AML-193 (cell line): ENCODE measurements around the gene TES.
A peak's percentile ranks its signal among the peaks of the same experiment; 100 is the strongest.
"Not testable (repeated sequence)": the region's sequence is repeated elsewhere in the genome, so short reads cannot be mapped to it uniquely, and the experiment has no call there.

Experiments
- DNase-seq, 2 experiments: peaks; one replicate each; lab custom pipeline; 2025; lab: John Stamatoyannopoulos, UW

The TES gene, protein sequence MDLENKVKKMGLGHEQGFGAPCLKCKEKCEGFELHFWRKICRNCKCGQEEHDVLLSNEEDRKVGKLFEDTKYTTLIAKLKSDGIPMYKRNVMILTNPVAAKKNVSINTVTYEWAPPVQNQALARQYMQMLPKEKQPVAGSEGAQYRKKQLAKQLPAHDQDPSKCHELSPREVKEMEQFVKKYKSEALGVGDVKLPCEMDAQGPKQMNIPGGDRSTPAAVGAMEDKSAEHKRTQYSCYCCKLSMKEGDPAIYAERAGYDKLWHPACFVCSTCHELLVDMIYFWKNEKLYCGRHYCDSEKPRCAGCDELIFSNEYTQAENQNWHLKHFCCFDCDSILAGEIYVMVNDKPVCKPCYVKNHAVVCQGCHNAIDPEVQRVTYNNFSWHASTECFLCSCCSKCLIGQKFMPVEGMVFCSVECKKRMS

DNA sequence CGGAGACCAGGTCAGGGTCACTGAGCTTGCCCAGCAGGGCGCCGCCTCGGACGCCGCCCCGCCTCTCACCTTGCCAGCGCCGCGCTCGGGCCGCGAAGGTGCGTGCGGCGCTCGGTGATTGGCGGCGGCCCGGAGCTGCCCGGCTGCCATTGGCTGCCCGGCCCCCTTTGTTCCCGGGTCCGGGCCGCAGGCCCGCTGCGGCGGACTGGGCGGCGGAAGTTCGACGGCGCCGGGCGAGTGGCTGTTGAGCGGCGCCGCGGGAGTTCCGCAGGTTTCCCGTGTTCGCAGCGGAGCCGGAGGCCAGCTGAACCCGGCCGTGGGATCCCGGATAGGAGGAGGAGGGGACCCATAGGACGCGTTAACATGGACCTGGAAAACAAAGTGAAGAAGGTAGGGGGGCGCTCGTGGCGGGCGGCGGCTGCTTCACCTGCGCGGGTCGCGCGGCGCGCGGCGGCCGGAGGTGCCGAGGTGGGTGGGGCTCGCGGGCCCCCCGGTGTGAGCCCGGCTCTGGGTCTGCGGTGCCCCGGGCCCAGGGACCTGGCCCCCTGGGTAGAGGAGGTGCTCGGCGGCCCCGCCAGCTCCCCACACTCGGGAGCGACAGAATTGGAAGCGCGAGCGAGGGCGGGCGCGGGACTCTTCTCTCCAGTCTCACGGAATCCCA is at the start of gene TES:
TSS of gene TES (plus strand) at position 195 of the 661 bp plus-strand sequence. CDS start at position 364, 169 bp downstream.
- DNase-seq: peak; percentile 46 to 54

DNA sequence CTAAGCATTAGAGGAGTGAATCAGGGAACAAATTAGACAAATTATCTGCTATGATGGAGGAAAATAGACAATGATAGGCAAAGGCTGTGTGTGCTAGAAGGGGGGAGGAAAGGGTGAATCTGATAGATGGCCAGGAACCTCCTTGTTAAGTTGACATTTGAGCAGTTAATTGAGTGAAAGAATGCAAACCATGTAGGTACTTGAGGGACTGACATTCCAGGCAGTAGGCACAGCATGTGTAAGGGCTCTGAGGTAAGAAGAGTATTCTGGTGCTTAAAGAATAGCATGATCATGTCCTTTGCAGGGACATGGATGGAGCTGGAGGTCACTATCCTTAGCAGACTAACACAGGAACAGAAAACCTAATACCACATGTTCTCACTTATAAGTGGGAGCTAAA is 48.6 kb upstream of the TES start:
- no peak for DNase-seq

DNA sequence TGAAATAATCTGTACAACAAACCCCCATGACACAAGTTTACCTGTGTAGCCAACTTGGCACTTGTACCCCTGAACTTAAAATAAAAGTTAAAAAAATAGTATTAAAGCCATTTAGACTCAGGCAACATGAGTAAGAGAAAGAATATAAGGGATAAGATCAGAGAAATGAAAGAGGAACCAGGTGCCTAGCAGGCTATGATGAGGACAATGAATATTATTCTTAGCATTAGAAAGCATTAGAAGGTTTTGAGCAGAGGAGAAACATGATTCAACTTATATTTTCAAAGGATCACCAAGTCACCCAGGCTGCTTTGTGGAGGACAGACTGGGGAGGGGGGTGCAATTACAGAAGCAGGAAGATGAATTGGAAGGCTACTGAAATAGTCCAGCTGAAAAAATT is 48.1 kb upstream of the TES start:
- no peak for DNase-seq

DNA sequence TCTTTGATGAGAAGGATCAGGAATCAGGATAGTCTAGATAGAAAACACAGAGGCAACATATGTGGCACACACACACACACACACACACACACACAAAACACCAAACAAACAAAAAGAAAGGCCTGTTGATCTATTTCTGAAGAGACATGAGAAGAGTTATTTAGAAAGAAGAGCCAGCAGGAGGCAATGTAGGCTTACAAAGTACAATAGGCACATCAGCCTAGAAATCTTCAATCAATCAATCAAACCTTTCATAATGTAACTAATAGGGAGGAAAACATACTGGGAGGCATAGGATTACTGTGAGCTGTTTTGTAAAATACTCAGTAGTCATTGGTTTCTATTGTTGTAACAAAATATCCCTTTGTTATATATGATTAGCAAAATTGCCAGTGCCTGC is 47.3 kb upstream of the TES start:
- DNase-seq: peak in 1 of 2 experiments; percentile 14

DNA sequence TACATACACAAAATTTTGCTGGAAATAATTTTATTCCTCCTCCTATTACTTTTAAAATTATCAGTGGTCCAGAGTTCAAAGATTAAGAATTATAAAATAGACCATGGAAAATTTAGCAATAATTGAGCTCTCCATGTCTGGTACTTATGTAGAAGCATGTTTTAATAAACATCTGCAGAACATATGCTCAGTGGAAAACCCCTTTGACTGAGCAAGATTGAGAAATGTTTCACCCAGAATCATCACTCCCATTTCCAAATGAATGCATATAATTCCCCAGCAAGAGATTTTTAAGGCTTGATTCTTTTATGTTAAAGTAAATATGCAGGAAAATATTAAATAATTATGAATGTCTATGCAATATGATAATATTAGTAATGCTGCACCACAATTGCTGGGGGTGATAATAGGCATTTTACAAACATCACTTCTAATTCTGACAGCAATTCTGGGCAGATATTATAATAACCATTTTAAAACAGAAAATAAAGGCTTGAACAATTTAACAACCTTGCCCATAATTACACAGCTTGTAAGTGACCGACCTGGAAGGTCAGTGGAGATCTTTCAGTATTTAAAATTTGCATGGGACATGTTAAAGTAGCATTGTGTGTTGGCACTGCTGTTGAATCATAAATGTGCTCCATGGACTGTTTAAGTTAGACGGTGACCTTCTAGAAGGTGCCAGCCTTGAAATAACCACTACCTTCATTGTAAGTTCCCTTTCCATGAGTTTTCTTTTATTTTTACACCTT is 45.6 kb upstream of the TES start:
- no peak for DNase-seq

DNA sequence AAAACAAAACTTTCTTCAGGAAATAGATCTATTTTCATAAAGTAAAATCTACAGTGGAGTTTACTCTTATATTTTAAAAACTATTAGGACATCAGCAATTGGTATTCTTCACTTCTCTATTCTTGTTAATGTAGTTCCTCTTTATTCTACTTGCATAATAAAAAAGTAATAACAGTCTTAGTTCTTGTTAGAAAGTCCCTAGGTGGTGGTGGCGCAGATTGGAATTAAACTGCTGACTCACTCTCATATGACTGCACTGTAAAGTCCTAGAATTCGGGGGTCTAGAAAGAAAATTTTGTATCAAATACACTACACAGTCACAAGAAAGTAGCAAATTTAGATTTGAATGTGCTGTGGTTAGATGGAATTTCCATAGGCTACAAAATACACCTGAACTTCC is 44.6 kb upstream of the TES start:
- peak; percentile 93 to 94 for DNase-seq

DNA sequence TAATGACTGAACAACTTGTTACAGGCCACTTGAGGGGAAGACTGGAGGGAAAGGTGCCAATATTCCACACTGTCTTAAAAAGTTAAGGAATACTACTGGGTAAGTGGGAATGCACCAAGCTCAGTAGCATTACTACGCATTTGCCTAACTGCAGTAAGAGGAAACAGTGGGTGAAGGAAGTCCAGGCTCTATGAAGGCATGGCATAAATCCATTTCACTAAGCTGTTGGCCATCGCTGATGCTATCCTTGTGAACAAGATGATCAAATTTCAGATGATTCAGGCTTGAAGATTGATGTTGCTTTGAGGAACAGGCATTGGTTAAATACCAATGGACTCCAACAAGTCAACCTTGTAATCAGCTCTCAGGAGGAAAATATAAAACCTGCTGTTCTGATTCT is 44.2 kb upstream of the TES start:
- peak in 1 of 2 experiments; percentile 11 for DNase-seq

DNA sequence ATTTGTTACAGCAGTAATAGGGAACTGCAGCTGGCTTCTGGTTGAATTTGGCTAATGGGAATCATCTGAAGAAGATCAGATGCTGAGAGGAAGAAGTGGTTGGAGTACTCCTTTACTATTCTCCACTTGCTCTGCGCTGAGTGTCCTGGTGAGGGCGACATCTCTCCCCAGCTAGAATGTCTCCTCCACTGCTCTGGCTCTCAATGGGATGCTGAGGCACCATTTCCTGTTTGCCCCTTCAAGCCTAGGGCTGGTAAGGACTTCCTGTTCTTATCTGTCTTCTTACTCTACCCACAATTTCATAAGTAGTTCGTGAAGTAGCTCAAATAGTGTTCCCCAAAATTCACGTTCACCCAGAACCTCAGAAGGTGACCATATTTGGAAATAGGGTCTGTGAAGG is 43.2 kb upstream of the TES start:
- peak; percentile 7 to 17 for DNase-seq

DNA sequence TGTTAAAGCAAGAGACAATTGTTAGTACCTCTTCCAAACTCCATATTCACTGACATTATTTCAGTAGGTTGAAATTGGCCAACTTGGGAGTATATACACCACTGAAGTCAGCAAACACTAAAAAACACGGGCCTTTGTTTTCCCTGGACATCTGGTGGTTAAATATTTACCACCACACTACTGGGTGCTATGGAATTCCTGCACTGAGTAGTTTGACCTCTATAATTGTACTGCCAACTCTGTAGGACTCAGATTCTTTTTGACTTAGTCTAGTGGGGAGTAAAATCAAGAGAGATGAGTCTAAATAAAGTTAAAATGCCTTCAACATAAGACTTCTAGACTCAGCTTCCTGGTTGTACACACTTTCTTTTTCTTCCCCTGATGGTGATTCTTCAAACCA is 41.3 kb upstream of the TES start:
- no peak for DNase-seq

DNA sequence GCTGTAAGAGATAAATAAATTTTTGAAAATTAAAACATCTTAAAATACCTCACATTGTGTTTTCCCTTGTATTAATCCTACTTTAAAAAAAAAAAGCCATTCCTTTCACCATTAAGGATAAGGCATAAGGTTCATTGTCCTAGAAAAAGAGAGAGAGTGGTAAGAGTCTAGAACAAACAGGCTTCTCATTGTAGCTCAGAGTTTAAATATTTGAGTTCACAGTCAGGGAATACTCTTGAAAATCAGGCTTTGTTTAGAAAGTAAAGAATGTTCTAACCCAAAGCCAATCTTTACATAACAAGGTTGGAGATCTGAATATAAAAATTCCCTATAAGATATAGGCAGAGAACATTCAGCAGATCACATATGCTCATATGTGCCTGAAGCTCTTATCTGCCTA is 40.2 kb upstream of the TES start:
- DNase-seq: no peak

DNA sequence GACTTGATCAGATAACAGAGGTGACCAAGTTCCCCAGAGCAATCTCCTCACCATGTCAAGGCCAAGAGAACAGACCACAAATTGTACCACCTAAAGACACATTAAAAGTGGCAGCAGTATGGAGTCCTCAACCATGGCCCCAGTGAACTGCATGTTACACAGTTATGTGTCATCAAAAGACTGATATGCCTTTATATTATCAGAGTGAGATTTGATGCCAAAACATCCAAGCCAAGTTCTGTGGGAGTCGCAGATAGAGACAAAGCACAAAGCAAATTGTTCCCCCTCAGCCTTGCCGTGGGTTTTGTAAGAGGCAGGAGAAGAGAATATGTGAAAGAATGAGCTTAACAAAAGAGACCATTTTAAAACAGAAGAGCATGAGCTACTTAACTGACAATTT is 39.2 kb upstream of the TES start:
- DNase-seq: no peak

DNA sequence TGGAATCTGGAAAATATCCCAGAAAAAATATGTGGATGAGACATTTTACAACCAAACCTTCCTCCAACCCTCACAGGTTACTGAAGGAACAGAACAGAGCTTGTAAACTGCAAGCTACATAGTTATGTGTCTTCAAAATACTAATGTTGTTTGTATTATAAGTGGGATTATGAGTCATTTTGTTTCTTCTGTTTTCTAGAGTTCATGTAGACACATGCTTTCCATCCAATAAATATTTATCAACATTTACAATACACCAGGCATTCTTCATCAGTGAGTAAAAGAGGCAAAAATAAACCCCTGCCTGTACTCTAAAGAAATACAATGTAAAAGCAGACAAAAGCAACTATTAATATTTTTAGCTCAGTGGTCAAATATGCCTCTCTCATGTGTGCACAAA is 38.0 kb upstream of the TES start:
- DNase-seq: no peak

DNA sequence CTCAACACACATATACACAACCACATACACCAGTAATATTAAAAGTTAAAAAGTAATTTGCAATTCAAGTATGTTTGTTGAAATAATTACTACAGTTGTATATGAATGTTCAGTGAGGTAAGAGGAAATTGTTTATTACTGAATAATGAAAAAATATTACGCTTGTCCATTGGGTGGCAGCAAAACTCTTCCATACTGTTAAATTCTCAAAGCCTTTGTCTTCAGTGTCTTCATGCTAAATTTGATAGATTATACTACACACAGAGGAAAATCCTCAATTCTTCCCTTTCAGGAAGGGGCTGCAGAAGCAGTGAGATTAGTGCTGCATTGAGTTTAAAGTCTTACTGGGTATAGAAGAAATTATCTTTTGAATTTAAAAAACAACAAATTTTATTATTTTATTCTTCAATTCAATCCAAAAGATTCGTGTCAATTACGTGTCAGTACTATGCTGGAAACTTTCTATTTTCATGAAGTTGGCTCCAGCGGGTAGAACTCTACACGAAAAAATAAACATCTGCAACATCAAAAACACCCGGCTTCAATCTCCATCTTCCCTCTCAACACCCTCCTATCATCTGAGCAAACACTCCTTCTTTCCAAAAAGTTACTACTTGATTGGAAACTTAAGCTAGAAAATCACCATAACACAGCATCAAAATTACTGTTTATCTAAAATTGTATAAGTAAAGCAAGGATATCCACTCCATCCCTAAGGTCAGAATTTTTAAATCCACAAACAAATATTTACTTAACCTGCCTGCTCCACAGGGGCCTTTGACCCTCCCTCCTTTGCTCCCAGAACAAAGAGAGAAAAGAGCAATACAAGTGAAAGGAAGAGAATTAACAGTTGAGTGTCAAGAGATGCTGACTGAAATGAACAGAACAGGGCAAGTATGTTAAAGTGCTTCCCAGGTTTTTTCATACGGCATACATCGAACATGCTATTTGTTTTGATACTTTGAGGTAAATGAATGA is 37.0 kb upstream of the TES start:
- peak; percentile 66 to 67 for DNase-seq

DNA sequence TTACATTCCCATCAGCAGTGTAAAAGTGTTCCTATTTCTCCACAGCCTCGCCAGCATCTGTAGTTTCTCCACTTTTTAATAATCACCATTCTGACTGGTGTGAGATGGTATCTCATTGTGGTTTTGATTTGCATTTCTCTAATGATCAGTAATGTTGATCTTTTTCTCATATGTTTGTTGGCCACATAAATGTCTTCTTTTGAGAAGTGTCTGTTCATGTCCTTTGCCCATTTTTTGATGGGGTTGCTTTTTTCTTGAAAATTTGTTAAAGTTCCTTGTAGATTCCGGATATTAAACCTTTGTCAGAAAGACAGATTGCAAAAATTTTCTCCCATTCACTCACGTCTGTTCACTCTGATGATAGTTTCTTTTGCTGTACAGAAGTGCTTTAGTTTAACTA is 35.2 kb upstream of the TES start:
- not testable (repeated sequence) for DNase-seq

DNA sequence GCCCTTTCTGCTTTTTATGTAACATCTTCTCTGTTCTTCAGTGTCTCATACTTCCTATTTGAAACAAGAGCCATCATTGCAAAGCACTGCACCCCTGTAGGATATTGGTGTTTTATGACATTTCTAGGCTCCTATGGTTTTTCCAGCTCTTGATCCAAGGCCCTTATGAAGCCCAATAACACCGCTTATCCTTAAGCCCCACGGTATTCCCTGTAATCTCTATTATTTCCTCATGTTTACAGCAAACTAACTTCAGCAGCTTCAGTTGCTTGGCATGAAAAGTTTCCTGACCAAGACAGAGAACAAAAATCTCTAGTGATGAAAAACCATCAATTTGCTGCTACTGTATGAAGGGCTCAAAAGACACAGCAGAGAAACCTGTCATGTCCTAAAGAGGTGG is 34.1 kb upstream of the TES start:
- DNase-seq: no peak

DNA sequence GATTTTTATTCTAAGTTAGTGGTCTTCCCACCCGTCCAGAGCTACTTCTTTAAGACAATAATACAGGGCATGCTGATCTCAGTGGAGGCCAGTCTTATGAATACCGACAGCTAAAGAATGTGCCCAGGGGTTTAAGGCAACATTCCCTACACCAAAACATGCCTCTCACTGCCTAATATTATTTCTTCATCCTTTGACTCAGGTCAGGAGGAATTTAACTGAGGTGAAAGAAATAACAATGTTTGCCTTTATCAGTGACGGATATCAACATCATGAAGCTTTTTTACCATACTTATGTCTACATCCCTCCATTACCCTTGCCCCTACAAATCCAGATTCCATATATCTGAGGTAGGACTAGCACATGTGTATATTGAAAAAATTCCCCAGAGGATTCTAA is 33.3 kb upstream of the TES start:
- no peak for DNase-seq

DNA sequence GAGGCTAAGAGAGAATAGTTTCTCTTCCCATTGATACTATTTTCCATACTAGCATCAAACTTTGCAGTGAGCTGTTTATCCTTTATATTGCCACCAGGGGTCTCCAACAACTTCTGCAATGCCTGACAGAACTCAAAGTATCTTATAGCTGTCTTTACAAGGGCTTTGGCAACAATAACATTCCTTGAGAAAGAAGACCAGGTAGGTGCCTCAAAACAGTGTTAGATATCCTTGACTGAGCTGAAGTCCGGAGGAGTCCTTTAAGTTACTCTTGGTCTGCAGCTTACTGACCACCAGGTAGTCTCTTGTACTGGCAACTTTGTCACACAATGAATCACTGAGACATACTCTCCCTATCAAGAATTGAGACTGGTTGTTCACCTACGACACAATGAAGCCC is 30.0 kb upstream of the TES start:
- peak; percentile 57 for DNase-seq

DNA sequence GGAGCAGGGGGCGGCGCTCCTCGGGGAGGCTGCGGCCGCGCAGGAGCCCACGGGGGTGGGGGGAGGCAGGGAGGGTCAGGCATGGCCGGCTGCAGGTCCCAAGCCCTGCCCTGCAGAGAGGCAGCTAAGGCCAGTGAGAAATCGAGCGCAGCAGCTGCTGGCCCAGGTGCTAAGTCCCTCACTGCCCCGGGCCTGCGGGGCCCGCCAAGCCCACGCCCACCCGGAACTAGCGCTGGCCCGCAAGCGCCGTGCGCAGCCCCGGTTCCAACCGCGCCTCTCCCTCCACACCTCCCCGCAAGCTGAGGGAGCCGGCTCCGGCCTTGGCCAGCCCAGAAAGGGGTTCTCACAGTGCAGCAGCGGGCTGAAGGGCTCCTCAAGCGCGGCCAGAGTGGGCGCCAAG is 28.3 kb upstream of the TES start:
- no peak for DNase-seq

DNA sequence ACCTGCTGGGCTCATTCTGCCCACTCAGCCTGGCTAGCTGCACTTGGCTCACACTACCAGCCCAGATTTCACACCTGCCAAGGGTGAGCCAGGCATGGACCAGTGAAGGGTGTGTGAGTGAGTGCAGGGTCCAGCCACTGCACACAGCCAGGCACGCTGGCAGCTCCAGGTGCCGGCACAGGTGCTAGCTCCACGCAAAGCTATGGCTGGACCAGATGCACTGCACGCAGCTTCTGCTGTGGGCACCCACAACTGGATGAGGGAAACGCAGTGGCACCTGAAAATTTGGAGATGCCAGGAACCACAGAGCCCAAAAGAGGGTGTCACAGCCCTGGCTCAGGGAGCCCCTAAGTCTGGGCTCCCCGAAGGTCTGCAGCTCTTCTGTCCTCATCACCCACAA is 24.9 kb upstream of the TES start:
- DNase-seq: no peak

DNA sequence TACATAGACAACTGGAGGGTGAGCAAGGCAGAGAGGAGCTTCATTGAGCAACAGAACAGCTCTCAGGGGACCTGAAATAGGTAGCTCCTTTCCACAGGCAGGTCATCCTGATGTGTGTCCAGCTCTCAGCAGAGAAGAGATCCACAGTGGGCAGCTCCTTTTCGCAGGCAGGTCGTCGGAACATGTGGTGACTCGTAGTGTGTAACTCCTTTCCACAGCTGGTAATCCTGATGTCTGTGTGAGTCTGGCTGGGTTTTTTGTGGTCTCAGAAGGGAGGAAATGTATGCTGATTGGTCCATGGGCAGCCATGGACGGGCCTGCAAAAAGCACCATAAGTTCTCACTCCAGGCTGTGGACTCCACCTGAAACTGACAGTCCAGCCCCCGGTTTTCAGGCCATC is 24.4 kb upstream of the TES start:
- no peak for DNase-seq

DNA sequence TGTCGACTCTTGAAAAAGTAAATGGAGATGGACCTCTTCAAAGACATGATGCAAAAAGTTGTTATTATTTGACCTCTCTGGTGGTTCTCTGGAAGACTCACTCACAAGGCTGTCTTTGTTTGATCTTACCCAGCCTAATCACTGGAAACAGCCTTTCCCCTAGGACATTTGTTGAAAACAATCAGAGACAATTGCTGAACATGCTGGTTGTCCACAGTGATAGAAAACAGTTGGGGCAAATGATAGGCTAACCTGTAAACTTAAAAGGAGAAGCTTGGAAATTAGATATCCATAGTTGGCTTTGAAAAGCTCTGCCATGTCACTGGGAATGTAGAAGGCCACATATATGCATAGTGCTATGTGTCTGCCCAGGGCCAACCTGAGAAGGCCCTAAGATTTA is 22.9 kb upstream of the TES start:
- DNase-seq: no peak
